HEK293 (cell line): ENCODE data around the gene PLEKHH3.

Experiments used
- HOXC10 ChIP-seq: sonication (generic); formaldehyde crosslinking; IDR thresholded peaks from 2 replicates; pipeline ENCODE4 v1.8.1; 2023; ENCODE audit warnings: mild to moderate bottlenecking, missing genetic modification reagents
- IKZF3 ChIP-seq: fragments of 450-650 bp; IDR thresholded peaks from 2 replicates; pipeline ENCODE4 v1.5.0; 2018; ENCODE audit warnings: missing biosample characterization, mild to moderate bottlenecking, missing genetic modification characterization, moderate library complexity
- PATZ1 ChIP-seq: fragments of 450-650 bp; formaldehyde crosslinking; IDR thresholded peaks from 2 replicates; pipeline ENCODE4 v1.5.1; 2016; ENCODE audit warnings: missing biosample characterization, missing genetic modification characterization
- TRIM28 ChIP-seq: IDR thresholded peaks from 2 replicates; pipeline ENCODE4 v1.6.1; 2011; ENCODE audit warnings: low read length, control low read depth, borderline replicate concordance
- YY1 ChIP-seq: fragments of 450-650 bp; formaldehyde crosslinking; IDR thresholded peaks from 2 replicates; pipeline ENCODE4 v1.5.1; 2018; ENCODE audit warnings: missing biosample characterization, missing genetic modification characterization
- ZBTB17 ChIP-seq: fragments of 450-650 bp; formaldehyde crosslinking; IDR thresholded peaks from 2 replicates; pipeline ENCODE4 v1.5.1; 2016; ENCODE audit warnings: missing biosample characterization, missing genetic modification characterization
- ZEB2 ChIP-seq: fragments of 450-650 bp; formaldehyde crosslinking; IDR thresholded peaks from 2 replicates; pipeline ENCODE4 v1.5.1; 2016; ENCODE audit warnings: missing biosample characterization, missing genetic modification characterization
- ZFP41 ChIP-seq: fragments of 450-650 bp; formaldehyde crosslinking; IDR thresholded peaks from 2 replicates; pipeline ENCODE4 v1.5.1; 2016; ENCODE audit warnings: missing biosample characterization, missing genetic modification characterization, borderline replicate concordance
- ZIC2 ChIP-seq: fragments of 450-650 bp; formaldehyde crosslinking; IDR thresholded peaks from 2 replicates; pipeline ENCODE4 v1.5.1; 2016; ENCODE audit warnings: missing biosample characterization, missing genetic modification characterization
- ZNF18 ChIP-seq: fragments of 450-650 bp; formaldehyde crosslinking; IDR thresholded peaks from 2 replicates; pipeline ENCODE4 v1.5.1; 2016; ENCODE audit warnings: missing biosample characterization, missing genetic modification characterization
- ZNF19 ChIP-seq: fragments of 450-650 bp; formaldehyde crosslinking; IDR thresholded peaks from 2 replicates; pipeline ENCODE4; 2016; ENCODE audit warnings: missing biosample characterization, missing genetic modification characterization, low read depth
- ZNF24 ChIP-seq: fragments of 450-650 bp; formaldehyde crosslinking; IDR thresholded peaks from 2 replicates; pipeline ENCODE4 v1.5.1; 2016; ENCODE audit warnings: missing biosample characterization, missing genetic modification characterization
- ZNF433 ChIP-seq: fragments of 450-650 bp; formaldehyde crosslinking; IDR thresholded peaks from 2 replicates; pipeline ENCODE4 v1.5.1; 2016; ENCODE audit warnings: missing biosample characterization, missing genetic modification characterization, low read depth
- ZNF621 ChIP-seq: fragments of 450-650 bp; formaldehyde crosslinking; IDR thresholded peaks from 2 replicates; pipeline ENCODE4 v1.5.1; 2017; ENCODE audit warnings: missing biosample characterization, missing genetic modification characterization
- ZNF660 ChIP-seq: fragments of 450-650 bp; IDR thresholded peaks from 2 replicates; pipeline ENCODE4 v1.5.1; 2018; ENCODE audit warnings: missing biosample characterization, mild to moderate bottlenecking, missing genetic modification characterization
- ZNF664 ChIP-seq: fragments of 450-650 bp; formaldehyde crosslinking; IDR thresholded peaks from 2 replicates; pipeline ENCODE4 v1.5.1; 2016; ENCODE audit warnings: missing biosample characterization, missing genetic modification characterization
- ZNF777 ChIP-seq: fragments of 450-650 bp; formaldehyde crosslinking; IDR thresholded peaks from 2 replicates; pipeline ENCODE4 v1.5.1; 2017; ENCODE audit warnings: missing biosample characterization, missing genetic modification characterization, borderline replicate concordance
- TF ChIP-seq, protein P1 (sequence below): fragments of 450-650 bp; formaldehyde crosslinking; IDR thresholded peaks from 2 replicates; pipeline ENCODE4 v1.5.1; 2016; ENCODE audit warnings: missing biosample characterization, missing genetic modification characterization
- TF ChIP-seq, protein P2 (sequence below): fragments of 450-650 bp; IDR thresholded peaks from 2 replicates; pipeline ENCODE4 v1.5.1; 2018; ENCODE audit warnings: missing biosample characterization, missing genetic modification characterization
- TF ChIP-seq, protein P3 (sequence below): sonication (generic); formaldehyde crosslinking; IDR thresholded peaks from 2 replicates; pipeline ENCODE4 v1.8.1; 2022; ENCODE audit warnings: mild to moderate bottlenecking, moderate library complexity, missing genetic modification reagents
- TF ChIP-seq, protein P4 (sequence below): fragments of 450-650 bp; formaldehyde crosslinking; IDR thresholded peaks from 2 replicates; pipeline ENCODE4 v1.5.1; 2016; ENCODE audit warnings: missing biosample characterization, missing genetic modification characterization, borderline replicate concordance
- TF ChIP-seq, protein P5 (sequence below): fragments of 450-650 bp; formaldehyde crosslinking; IDR thresholded peaks from 2 replicates; pipeline ENCODE4 v1.5.1; 2016; ENCODE audit warnings: missing biosample characterization, missing genetic modification characterization
- TF ChIP-seq, protein P6 (sequence below): fragments of 450-650 bp; formaldehyde crosslinking; IDR thresholded peaks from 2 replicates; pipeline ENCODE4 v1.5.1; 2016; ENCODE audit warnings: missing biosample characterization, missing genetic modification characterization

The PLEKHH3 gene

DNA sequence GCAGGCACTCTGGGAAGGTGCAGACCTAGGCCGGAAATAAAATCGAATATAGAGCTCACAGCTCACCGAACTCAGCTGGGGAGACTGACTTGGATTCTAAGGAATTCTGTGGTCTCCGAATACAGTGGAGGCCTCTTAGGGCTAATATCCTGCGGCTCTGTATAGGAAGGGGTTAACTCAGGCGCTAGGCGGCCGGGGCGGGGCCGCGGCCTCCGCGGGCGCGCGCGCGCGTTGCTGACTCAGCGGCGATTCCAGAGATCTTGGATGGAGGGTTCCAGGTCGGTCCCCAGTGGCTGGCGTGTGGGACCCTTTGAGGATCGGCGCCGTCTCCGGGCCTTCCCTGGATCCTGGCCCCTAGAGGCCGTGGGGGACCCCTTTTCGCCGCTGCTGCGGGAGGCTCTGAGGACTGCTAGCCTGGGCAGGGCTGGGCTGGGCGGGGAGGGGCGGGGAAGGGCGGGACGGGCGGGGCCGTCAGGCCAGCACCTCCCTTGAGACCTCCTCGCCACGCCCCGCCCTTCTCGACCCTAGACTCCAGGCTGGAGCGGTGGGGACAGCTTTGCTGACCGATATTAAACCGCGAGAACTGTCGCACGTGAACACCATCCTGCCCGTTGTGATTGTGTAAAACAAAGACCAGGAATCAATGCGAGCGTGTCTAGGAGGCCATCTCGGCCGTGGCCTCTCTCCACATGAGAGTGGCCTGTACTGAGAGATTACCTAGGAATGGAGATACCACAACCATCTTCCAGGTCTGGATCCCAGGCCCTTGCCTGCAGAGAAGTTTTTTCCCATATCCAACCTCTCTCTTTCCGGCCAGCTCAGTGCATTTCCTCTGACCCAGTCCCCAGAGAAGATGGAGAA lies 1.4 kb upstream of the PLEKHH3 start (continued):
- TF ChIP-seq IKZF3 (tag by site-specific recombination) = peak; percentile 98
- TF ChIP-seq, protein P1, sequence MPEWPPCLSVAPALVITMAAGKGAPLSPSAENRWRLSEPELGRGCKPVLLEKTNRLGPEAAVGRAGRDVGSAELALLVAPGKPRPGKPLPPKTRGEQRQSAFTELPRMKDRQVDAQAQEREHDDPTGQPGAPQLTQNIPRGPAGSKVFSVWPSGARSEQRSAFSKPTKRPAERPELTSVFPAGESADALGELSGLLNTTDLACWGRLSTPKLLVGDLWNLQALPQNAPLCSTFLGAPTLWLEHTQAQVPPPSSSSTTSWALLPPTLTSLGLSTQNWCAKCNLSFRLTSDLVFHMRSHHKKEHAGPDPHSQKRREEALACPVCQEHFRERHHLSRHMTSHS (tag by site-specific recombination) = no peak
- no peak for TF ChIP-seq ZNF777
- TF ChIP-seq ZFP41 (tag by site-specific recombination) = no peak
- TF ChIP-seq TRIM28 = no peak
- no peak for TF ChIP-seq ZNF664 (tag by site-specific recombination)
- TF ChIP-seq, protein P2, sequence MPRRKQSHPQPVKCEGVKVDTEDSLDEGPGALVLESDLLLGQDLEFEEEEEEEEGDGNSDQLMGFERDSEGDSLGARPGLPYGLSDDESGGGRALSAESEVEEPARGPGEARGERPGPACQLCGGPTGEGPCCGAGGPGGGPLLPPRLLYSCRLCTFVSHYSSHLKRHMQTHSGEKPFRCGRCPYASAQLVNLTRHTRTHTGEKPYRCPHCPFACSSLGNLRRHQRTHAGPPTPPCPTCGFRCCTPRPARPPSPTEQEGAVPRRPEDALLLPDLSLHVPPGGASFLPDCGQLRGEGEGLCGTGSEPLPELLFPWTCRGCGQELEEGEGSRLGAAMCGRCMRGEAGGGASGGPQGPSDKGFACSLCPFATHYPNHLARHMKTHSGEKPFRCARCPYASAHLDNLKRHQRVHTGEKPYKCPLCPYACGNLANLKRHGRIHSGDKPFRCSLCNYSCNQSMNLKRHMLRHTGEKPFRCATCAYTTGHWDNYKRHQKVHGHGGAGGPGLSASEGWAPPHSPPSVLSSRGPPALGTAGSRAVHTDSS (tag by site-specific recombination) = no peak
- peak; percentile 56 for TF ChIP-seq PATZ1
- no peak; the same call in 1 of the 2 replicates for TF ChIP-seq YY1 (tag by site-specific recombination)
- peak; percentile 65; the same call in 1 of the 2 replicates for TF ChIP-seq ZBTB17
- no peak for TF ChIP-seq HOXC10 (CRISPR knock-in tag)
- TF ChIP-seq ZNF621 (tag by site-specific recombination) = no peak
- no peak for TF ChIP-seq ZIC2 (tag by site-specific recombination)
- peak; percentile 72; the same call in 1 of the 2 replicates for TF ChIP-seq ZNF660
- TF ChIP-seq, protein P3, sequence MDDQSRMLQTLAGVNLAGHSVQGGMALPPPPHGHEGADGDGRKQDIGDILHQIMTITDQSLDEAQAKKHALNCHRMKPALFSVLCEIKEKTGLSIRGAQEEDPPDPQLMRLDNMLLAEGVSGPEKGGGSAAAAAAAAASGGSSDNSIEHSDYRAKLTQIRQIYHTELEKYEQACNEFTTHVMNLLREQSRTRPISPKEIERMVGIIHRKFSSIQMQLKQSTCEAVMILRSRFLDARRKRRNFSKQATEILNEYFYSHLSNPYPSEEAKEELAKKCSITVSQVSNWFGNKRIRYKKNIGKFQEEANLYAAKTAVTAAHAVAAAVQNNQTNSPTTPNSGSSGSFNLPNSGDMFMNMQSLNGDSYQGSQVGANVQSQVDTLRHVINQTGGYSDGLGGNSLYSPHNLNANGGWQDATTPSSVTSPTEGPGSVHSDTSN (CRISPR knock-in tag) = no peak
- TF ChIP-seq, protein P4, sequence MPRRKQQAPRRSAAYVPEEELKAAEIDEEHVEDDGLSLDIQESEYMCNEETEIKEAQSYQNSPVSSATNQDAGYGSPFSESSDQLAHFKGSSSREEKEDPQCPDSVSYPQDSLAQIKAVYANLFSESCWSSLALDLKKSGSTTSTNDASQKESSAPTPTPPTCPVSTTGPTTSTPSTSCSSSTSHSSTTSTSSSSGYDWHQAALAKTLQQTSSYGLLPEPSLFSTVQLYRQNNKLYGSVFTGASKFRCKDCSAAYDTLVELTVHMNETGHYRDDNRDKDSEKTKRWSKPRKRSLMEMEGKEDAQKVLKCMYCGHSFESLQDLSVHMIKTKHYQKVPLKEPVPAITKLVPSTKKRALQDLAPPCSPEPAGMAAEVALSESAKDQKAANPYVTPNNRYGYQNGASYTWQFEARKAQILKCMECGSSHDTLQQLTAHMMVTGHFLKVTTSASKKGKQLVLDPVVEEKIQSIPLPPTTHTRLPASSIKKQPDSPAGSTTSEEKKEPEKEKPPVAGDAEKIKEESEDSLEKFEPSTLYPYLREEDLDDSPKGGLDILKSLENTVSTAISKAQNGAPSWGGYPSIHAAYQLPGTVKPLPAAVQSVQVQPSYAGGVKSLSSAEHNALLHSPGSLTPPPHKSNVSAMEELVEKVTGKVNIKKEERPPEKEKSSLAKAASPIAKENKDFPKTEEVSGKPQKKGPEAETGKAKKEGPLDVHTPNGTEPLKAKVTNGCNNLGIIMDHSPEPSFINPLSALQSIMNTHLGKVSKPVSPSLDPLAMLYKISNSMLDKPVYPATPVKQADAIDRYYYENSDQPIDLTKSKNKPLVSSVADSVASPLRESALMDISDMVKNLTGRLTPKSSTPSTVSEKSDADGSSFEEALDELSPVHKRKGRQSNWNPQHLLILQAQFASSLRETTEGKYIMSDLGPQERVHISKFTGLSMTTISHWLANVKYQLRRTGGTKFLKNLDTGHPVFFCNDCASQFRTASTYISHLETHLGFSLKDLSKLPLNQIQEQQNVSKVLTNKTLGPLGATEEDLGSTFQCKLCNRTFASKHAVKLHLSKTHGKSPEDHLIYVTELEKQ (tag by site-specific recombination) = no peak
- no peak for TF ChIP-seq ZNF433 (tag by site-specific recombination)
- no peak for TF ChIP-seq ZNF19 (tag by site-specific recombination)
- TF ChIP-seq ZNF18 (tag by site-specific recombination) = no peak
- TF ChIP-seq ZEB2 (tag by site-specific recombination) = no peak
- no peak for TF ChIP-seq ZNF24
- TF ChIP-seq, protein P5, sequence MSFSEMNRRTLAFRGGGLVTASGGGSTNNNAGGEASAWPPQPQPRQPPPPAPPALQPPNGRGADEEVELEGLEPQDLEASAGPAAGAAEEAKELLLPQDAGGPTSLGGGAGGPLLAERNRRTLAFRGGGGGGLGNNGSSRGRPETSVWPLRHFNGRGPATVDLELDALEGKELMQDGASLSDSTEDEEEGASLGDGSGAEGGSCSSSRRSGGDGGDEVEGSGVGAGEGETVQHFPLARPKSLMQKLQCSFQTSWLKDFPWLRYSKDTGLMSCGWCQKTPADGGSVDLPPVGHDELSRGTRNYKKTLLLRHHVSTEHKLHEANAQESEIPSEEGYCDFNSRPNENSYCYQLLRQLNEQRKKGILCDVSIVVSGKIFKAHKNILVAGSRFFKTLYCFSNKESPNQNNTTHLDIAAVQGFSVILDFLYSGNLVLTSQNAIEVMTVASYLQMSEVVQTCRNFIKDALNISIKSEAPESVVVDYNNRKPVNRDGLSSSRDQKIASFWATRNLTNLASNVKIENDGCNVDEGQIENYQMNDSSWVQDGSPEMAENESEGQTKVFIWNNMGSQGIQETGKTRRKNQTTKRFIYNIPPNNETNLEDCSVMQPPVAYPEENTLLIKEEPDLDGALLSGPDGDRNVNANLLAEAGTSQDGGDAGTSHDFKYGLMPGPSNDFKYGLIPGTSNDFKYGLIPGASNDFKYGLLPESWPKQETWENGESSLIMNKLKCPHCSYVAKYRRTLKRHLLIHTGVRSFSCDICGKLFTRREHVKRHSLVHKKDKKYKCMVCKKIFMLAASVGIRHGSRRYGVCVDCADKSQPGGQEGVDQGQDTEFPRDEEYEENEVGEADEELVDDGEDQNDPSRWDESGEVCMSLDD (tag by site-specific recombination) = no peak
- TF ChIP-seq, protein P6, sequence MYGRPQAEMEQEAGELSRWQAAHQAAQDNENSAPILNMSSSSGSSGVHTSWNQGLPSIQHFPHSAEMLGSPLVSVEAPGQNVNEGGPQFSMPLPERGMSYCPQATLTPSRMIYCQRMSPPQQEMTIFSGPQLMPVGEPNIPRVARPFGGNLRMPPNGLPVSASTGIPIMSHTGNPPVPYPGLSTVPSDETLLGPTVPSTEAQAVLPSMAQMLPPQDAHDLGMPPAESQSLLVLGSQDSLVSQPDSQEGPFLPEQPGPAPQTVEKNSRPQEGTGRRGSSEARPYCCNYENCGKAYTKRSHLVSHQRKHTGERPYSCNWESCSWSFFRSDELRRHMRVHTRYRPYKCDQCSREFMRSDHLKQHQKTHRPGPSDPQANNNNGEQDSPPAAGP = no peak; the same call in none of the 2 replicates
